ENCODE data around the gene MARVELD1.

The MARVELD1 gene

GRCh38 chr10:97698072-97698655 is 15.4 kb upstream of the MARVELD1 start:
- DNase-seq, result peak; percentile 40

- DNase-seq, result peak; percentile 58
Observed at GRCh38 chr10:97701438-97702069, 12.0 kb upstream of the MARVELD1 start.

GRCh38 chr10:97703398-97704067 is 10.0 kb upstream of the MARVELD1 start:
- no peak for DNase-seq

GRCh38 chr10:97704341-97704740 is 9.2 kb upstream of the MARVELD1 start:
- no peak for DNase-seq

GRCh38 chr10:97705006-97705670 is 8.4 kb upstream of the MARVELD1 start:
- no peak for DNase-seq

- DNase-seq, result no peak
Observed at GRCh38 chr10:97707134-97707861, 6.2 kb upstream of the MARVELD1 start.

- no peak for DNase-seq
Observed at GRCh38 chr10:97708167-97708566, 5.4 kb upstream of the MARVELD1 start.

GRCh38 chr10:97708976-97709946 is 4.3 kb upstream of the MARVELD1 start:
- peak; percentile 8 for DNase-seq

- DNase-seq, result no peak
Observed at GRCh38 chr10:97711640-97712572, 1.6 kb upstream of the MARVELD1 start.

GRCh38 chr10:97713826-97714400 is 383 bp downstream of the MARVELD1 start:
- DNase-seq, result no peak

- DNase-seq, result peak; percentile 8
Observed at GRCh38 chr10:97714401-97715258, 1.1 kb downstream of the MARVELD1 start.

- DNase-seq, result no peak
Observed at GRCh38 chr10:97715259-97715874, 1.8 kb downstream of the MARVELD1 start.

GRCh38 chr10:97717627-97718026 is 4.1 kb downstream of the MARVELD1 start:
- DNase-seq, result no peak

GRCh38 chr10:97718178-97718577 is 4.6 kb downstream of the MARVELD1 start:
- DNase-seq, result no peak

GRCh38 chr10:97718659-97719142 is 5.2 kb downstream of the MARVELD1 start:
- DNase-seq, result no peak

- DNase-seq, result no peak
Observed at GRCh38 chr10:97719602-97720001, 6.1 kb downstream of the MARVELD1 start.

- no peak for DNase-seq
Observed at GRCh38 chr10:97721871-97722780, 8.6 kb downstream of the MARVELD1 start.

GRCh38 chr10:97723001-97723400 is 9.5 kb downstream of the MARVELD1 start:
- no peak for DNase-seq
